ENCODE measurements around the gene NOTCH1.

NOTCH1 gene

GRCh38 chr9:136493567-136493971 lies 52.3 kb downstream of the NOTCH1 start:
- Mint-ChIP-seq H3K36me3 (ENCODE audit: low read depth) (peaks cover 5% of the 10 kb centered on the region), H3K27me3 (ENCODE audit: low read depth, poor library complexity) (peaks cover 7% of the 10 kb centered on the region), H3K9me3 (no peaks in the 10 kb centered on the region), H3K27ac (no peak overlapping the region), H3K4me1 (no peaks in the 10 kb centered on the region), H3K4me3 (no peak overlapping the region)
- TF ChIP-seq CTCF (IDR thresholded peaks at IDR 0.05): no peak
- DNase-seq: no peak

- H3K36me3 Mint-ChIP-seq (ENCODE audit: low read depth): peaks cover 5% of the 10 kb centered on the region
- H3K4me3 Mint-ChIP-seq: no peak overlapping the region
- H3K4me1 Mint-ChIP-seq: no peaks in the 10 kb centered on the region
- H3K27ac Mint-ChIP-seq: no peak overlapping the region
- no peak for DNase-seq
- H3K27me3 Mint-ChIP-seq (ENCODE audit: low read depth, poor library complexity): peaks cover 7% of the 10 kb centered on the region
- no peak for TF ChIP-seq CTCF (IDR thresholded peaks at IDR 0.05)
- H3K9me3 Mint-ChIP-seq: no peaks in the 10 kb centered on the region
Observed at GRCh38 chr9:136492978-136493522, 52.8 kb downstream of the NOTCH1 start.

- Mint-ChIP-seq H3K27me3 (ENCODE audit: low read depth, poor library complexity) (peaks cover 11% of the 10 kb centered on the region), H3K9me3 (no peaks in the 10 kb centered on the region)
Observed at GRCh38 chr9:136489731-136490130, 56.1 kb downstream of the NOTCH1 start.

GRCh38 chr9:136488247-136489214 lies 57.3 kb downstream of the NOTCH1 start:
- DNase-seq: peak; percentile 86
- no peak overlapping the region for H3K4me3 Mint-ChIP-seq
- peaks cover 19% of the 10 kb centered on the region for H3K4me1 Mint-ChIP-seq
- peaks cover 11% of the 10 kb centered on the region for H3K27me3 Mint-ChIP-seq (ENCODE audit: low read depth, poor library complexity)
- no peak overlapping the region for H3K27ac Mint-ChIP-seq
- H3K36me3 Mint-ChIP-seq (ENCODE audit: low read depth): peaks cover 5% of the 10 kb centered on the region
- peak; percentile 99 for TF ChIP-seq CTCF (IDR thresholded peaks at IDR 0.05)
- no peaks in the 10 kb centered on the region for H3K9me3 Mint-ChIP-seq

More at GRCh38 chr9:136489731-136490130, 56.1 kb downstream of the NOTCH1 start:
- Mint-ChIP-seq H3K4me3 (no peak overlapping the region), H3K27ac (no peak overlapping the region), H3K36me3 (ENCODE audit: low read depth) (peaks cover 5% of the 10 kb centered on the region), H3K4me1 (peaks cover 17% of the 10 kb centered on the region)
- TF ChIP-seq CTCF (IDR thresholded peaks at IDR 0.05): no peak
- DNase-seq: no peak

GRCh38 chr9:136487672-136488071 lies 58.2 kb downstream of the NOTCH1 start:
- Mint-ChIP-seq H3K27ac (no peak overlapping the region), H3K4me3 (no peak overlapping the region), H3K27me3 (ENCODE audit: low read depth, poor library complexity) (peaks cover 11% of the 10 kb centered on the region), H3K36me3 (ENCODE audit: low read depth) (peaks cover 4% of the 10 kb centered on the region), H3K9me3 (no peaks in the 10 kb centered on the region), H3K4me1 (peaks cover 19% of the 10 kb centered on the region)
- no peak for DNase-seq
- TF ChIP-seq CTCF (IDR thresholded peaks at IDR 0.05): no peak

Measured in nephron progenitor cell (in vitro differentiated cells).